Measurements from ENCODE around the gene ERN2. TPM values are rescaled to one million over a fixed set of nuclear protein-coding genes. Genes with fewer than 3 reads are reported as not detected.

Gene ERN2
- total RNA-seq, 1 donor from 2014 or later: 1.8 TPM

- Histone ChIP-seq H3K4me3 (no peak overlapping the region), H3K4me2 (peak overlapping the region; percentile 85), H4K20me1 (ENCODE audit: low read depth) (peaks cover 70% of the 10 kb centered on the region), H3K79me2 (ENCODE audit: low read depth) (peaks cover 84% of the 10 kb centered on the region), H3K9me3 (ENCODE audit: low read depth) (no peaks in the 10 kb centered on the region), H3K36me3 (peaks cover 24% of the 10 kb centered on the region), H2AFZ (replicated peaks) (no peak overlapping the region), H3K27ac (no peak overlapping the region), H3K4me1 (peaks cover 19% of the 10 kb centered on the region), H3K27me3 (no peaks in the 10 kb centered on the region), H3F3A (ENCODE audit: low read depth) (peaks cover 17% of the 10 kb centered on the region), H3K9ac (no peak overlapping the region)
- Mint-ChIP-seq H3K4me3 (no peak overlapping the region), H3K36me3 (peaks cover 39% of the 10 kb centered on the region), H3K27me3 (ENCODE audit: insufficient read depth, low read depth) (peaks cover 6% of the 10 kb centered on the region), H3K9me3 (no peaks in the 10 kb centered on the region), H3K27ac (no peak overlapping the region), H3K4me1 (peaks cover 25% of the 10 kb centered on the region)
- DNase-seq (ENCODE audit: low spot score): no peak
- no peak for TF ChIP-seq EZH2 (IDR thresholded peaks at IDR 0.05)
- TF ChIP-seq, protein P1, sequence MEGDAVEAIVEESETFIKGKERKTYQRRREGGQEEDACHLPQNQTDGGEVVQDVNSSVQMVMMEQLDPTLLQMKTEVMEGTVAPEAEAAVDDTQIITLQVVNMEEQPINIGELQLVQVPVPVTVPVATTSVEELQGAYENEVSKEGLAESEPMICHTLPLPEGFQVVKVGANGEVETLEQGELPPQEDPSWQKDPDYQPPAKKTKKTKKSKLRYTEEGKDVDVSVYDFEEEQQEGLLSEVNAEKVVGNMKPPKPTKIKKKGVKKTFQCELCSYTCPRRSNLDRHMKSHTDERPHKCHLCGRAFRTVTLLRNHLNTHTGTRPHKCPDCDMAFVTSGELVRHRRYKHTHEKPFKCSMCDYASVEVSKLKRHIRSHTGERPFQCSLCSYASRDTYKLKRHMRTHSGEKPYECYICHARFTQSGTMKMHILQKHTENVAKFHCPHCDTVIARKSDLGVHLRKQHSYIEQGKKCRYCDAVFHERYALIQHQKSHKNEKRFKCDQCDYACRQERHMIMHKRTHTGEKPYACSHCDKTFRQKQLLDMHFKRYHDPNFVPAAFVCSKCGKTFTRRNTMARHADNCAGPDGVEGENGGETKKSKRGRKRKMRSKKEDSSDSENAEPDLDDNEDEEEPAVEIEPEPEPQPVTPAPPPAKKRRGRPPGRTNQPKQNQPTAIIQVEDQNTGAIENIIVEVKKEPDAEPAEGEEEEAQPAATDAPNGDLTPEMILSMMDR (IDR thresholded peaks at IDR 0.05): no peak
- TF ChIP-seq EZH2phosphoT487 (IDR thresholded peaks at IDR 0.05): no peak
Observed at GRCh38 chr16:23682181-23682580, 30.8 kb downstream of the ERN2 start.

DNA sequence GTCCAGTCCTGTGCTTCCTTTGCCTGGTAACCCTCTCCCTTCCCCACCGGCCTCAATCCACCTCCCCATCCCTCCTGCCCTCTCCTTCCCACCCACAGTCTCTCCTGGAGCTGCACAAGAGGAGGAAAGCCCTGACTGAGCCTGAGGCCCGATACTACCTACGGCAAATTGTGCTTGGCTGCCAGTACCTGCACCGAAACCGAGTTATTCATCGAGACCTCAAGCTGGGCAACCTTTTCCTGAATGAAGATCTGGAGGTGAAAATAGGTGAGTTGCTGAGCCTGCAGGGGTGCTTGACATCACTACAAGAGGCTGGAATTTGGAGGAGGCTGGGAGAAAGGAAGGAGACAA is 33.1 kb downstream of the ERN2 start:
- H3K27me3 ChIP-seq: no peaks in the 10 kb centered on the region
- H3F3A ChIP-seq (ENCODE audit: low read depth): peaks cover 22% of the 10 kb centered on the region
- H3K4me3 ChIP-seq: peak overlapping the region; percentile 95

DNA sequence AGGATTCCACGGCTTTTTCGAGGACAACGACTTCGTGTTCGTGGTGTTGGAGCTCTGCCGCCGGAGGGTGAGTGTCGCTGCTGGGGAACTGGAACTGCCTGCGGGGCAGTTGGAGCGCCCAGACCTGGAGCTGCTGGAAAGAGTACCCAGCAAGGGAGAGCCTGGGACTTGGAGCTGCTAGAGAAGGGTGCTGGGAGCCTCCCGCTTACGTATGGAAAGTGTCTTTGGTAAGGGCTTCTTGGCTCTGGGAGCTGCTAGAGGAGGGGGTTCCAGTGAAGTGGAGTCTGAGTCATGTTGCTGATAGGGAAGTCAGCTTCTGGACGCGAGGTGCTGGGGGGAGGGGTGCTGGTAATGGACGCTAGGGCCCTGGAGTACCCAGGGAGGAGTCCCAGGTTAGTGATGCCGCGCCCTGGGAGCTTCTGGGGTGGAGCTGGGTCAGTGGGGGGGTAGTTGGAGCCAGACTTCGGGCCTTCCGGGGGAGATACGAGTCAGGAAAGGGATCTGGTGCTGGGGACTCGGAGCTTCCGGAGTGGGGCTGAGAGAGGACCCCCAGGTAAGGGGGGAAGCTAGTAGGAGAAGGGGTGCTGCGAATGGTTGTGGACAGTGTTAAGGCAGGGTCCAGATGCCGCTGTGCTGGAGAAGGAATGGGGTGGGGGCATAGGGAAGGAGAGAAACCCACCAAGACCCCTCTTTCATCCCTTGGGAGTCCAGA is 33.6 kb downstream of the ERN2 start:
- no peaks in the 10 kb centered on the region for H3K9me3 Mint-ChIP-seq
- peak overlapping the region; percentile 85 for H3K27ac Mint-ChIP-seq
- Histone ChIP-seq H3F3A (ENCODE audit: low read depth) (peaks cover 27% of the 10 kb centered on the region), H3K79me2 (ENCODE audit: low read depth) (peaks cover 57% of the 10 kb centered on the region), H3K36me3 (peaks cover 4% of the 10 kb centered on the region), H2AFZ (replicated peaks) (peak overlapping the region; percentile 56), H3K4me3 (peak overlapping the region; percentile 95), H4K20me1 (ENCODE audit: low read depth) (peaks cover 53% of the 10 kb centered on the region), H3K4me2 (peak overlapping the region; percentile 85), H3K27ac (no peak overlapping the region), H3K4me1 (peaks cover 23% of the 10 kb centered on the region), H3K9ac (peak overlapping the region; percentile 67), H3K27me3 (no peaks in the 10 kb centered on the region), H3K9me3 (ENCODE audit: low read depth) (no peaks in the 10 kb centered on the region)
- TF ChIP-seq EZH2 (IDR thresholded peaks at IDR 0.05): no peak
- no peak for TF ChIP-seq EZH2phosphoT487 (IDR thresholded peaks at IDR 0.05)
- TF ChIP-seq, protein P1 (IDR thresholded peaks at IDR 0.05): no peak
- DNase-seq (ENCODE audit: low spot score): peak; percentile 50
- peaks cover 29% of the 10 kb centered on the region for H3K36me3 Mint-ChIP-seq
- peaks cover 6% of the 10 kb centered on the region for H3K27me3 Mint-ChIP-seq (ENCODE audit: insufficient read depth, low read depth)
- H3K4me1 Mint-ChIP-seq: peaks cover 25% of the 10 kb centered on the region
- H3K4me3 Mint-ChIP-seq: peak overlapping the region; percentile 98

More for the DNA sequence above, 33.1 kb downstream of the ERN2 start:
- Mint-ChIP-seq H3K4me3 (peak overlapping the region; percentile 98), H3K27me3 (ENCODE audit: insufficient read depth, low read depth) (peaks cover 6% of the 10 kb centered on the region), H3K9me3 (no peaks in the 10 kb centered on the region), H3K27ac (peak overlapping the region; percentile 39), H3K4me1 (peaks cover 25% of the 10 kb centered on the region), H3K36me3 (peaks cover 30% of the 10 kb centered on the region)
- no peak overlapping the region for H3K27ac ChIP-seq
- TF ChIP-seq EZH2phosphoT487 (IDR thresholded peaks at IDR 0.05): no peak
- TF ChIP-seq EZH2 (IDR thresholded peaks at IDR 0.05): no peak
- TF ChIP-seq, protein P1 (IDR thresholded peaks at IDR 0.05): no peak
- peaks cover 19% of the 10 kb centered on the region for H3K4me1 ChIP-seq
- peak overlapping the region; percentile 67 for H3K9ac ChIP-seq
- no peak overlapping the region for H2AFZ ChIP-seq (replicated peaks)
- H3K36me3 ChIP-seq: peaks cover 4% of the 10 kb centered on the region
- H3K4me2 ChIP-seq: peak overlapping the region; percentile 85
- H3K79me2 ChIP-seq (ENCODE audit: low read depth): peaks cover 62% of the 10 kb centered on the region
- no peak for DNase-seq (ENCODE audit: low spot score)
- H3K9me3 ChIP-seq (ENCODE audit: low read depth): no peaks in the 10 kb centered on the region
- H4K20me1 ChIP-seq (ENCODE audit: low read depth): peaks cover 56% of the 10 kb centered on the region

Measured in neural progenitor cell (in vitro differentiated cells).